DMS153 treated with DMSO at 0.1 percent for 48 hours (cell line): Measurements from ENCODE around the gene DISP1.

ENCODE experiments used
- DNase-seq: peaks from one replicate; lab custom pipeline; 2025; ENCODE audit not compliant: unreplicated experiment; lab: John Stamatoyannopoulos, UW

Gene DISP1, protein sequence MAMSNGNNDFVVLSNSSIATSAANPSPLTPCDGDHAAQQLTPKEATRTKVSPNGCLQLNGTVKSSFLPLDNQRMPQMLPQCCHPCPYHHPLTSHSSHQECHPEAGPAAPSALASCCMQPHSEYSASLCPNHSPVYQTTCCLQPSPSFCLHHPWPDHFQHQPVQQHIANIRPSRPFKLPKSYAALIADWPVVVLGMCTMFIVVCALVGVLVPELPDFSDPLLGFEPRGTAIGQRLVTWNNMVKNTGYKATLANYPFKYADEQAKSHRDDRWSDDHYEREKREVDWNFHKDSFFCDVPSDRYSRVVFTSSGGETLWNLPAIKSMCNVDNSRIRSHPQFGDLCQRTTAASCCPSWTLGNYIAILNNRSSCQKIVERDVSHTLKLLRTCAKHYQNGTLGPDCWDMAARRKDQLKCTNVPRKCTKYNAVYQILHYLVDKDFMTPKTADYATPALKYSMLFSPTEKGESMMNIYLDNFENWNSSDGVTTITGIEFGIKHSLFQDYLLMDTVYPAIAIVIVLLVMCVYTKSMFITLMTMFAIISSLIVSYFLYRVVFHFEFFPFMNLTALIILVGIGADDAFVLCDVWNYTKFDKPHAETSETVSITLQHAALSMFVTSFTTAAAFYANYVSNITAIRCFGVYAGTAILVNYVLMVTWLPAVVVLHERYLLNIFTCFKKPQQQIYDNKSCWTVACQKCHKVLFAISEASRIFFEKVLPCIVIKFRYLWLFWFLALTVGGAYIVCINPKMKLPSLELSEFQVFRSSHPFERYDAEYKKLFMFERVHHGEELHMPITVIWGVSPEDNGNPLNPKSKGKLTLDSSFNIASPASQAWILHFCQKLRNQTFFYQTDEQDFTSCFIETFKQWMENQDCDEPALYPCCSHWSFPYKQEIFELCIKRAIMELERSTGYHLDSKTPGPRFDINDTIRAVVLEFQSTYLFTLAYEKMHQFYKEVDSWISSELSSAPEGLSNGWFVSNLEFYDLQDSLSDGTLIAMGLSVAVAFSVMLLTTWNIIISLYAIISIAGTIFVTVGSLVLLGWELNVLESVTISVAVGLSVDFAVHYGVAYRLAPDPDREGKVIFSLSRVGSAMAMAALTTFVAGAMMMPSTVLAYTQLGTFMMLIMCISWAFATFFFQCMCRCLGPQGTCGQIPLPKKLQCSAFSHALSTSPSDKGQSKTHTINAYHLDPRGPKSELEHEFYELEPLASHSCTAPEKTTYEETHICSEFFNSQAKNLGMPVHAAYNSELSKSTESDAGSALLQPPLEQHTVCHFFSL (N-terminal part only)

DNA sequence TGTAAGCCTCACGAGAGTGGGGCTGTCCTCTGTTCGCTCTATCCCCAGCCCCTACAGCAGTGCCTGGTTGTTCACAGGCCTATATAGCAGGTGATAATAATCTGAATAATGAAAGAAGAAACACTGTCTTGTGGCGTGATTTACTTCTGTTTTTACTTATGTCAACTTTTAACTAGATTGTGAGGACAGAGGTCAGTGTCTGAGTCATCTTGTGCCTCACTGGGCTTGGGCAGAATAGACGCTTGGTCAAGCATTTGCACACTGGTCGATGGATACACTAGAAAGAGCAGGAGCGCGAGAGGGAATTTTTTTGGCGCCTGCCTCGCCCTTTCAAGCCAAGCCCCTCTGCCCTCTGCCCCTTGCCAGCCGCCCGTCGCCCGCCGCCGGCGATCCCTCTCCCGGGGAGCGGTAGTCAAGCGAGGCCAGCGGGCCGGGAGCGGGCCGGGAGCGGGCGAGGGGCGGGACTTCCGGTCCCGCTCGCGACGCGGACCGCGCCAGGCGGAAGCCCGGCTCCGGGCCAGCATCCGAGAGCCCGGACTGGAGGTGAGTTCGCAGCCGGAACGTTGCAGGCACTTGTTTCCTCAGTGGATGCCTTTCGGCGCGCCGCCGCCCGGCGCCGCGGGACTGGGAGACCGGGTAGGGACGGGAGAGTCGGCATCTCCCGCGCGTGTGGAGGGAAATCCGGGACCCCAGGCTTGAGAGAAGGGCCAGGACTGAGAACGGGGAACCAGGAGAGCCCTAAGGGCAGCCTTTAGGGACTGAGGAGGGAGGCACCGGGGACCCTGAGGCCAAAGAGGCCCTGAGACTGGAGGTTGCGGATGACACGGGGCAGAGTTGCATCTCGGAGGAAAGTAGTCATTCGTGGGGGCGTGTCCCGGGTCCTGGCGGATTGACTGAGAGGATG is at the start of gene DISP1:
Gene DISP1, plus strand, starts transcription at position 504 of the 904 bp plus-strand sequence. CDS start 127,785 bp downstream, outside the sequence.
- DNase-seq: peak; percentile 78

DNA sequence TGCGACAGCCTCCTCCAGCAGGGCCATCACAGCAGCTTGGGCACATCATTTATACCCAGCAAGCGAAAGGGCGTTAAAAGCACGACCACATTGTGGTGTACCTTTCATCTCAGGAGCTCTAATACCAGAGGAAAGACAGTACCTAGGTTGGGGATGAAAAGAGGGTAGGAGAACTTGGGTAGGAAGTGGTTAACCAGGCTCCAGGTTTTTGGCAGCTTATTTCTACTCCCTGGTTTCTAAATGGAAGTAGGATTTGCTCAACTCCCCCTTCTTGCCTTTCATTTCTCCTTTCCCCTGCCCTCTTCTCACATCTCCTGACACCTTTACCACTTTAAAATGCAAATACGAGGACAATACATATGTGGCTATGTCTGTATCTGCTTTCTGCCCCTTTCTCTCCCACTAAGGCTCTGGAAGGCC is 47.7 kb upstream of the DISP1 start:
- DNase-seq: no peak

DNA sequence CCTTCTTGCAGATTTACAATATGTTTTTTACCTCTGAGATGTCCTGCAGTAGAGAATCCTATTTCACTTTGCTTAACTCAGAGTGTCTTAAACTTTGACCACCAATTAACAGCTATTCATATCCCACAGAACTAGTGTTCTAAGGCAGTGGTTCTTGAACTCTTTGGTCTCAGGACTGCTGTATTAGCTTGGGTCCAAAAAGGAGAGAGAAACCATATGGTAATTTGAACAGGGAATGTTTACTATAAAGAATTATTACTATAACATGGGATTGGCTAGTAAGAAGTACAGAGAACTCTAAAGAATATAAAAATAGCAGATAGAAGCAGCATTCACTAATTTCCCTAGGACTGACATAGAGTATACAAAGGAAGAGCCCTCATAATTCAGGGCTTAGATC is 46.2 kb upstream of the DISP1 start:
- no peak for DNase-seq

DNA sequence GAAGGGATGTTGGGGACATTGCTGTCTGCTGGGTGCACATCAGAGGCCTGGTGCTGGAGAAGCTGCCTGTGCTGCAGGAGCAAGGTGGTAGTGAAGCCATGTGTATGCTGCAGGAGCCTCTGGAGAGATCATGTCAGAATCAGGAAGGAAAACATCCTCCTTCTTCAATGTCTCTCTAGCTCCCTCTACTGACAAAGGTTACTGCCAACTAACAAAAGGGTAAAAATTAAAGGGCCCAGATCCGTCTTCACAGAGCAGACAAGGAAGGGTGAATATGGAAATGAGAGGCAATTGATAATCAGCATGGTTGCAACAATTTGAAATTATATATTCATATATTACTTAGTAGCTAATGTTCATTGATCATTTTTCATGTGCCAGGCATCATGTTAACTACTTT is 45.7 kb upstream of the DISP1 start:
- no peak for DNase-seq

DNA sequence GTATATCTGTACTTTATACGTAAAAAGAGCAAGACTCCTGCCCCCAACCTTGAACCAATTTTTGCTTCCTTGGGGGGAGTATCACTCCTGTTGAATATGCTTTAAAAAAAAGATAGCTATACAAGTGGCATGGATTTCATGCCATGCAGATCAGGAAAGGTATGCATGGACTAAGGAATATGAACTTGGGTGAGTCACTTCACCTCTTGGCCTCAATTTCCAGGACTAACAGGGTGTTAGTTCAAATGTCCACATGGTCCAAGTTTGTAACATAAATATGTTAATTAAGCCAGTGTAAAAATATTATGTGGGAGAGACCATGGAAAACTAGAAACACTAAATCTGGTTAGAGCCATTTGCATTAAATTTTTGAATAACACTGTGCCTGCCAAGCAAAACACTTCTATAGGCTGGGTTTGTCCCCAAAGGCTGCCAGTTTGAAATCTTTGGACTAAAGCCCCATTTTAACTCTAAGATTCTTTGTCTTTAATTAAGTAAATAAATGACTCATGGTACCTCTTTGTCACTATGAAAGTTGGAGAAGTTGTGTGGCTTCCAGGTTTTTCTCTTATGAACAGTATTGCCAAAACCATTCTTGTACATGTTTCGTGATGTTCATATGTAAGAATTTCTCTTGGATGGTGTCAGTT is 44.7 kb upstream of the DISP1 start:
- no peak for DNase-seq

DNA sequence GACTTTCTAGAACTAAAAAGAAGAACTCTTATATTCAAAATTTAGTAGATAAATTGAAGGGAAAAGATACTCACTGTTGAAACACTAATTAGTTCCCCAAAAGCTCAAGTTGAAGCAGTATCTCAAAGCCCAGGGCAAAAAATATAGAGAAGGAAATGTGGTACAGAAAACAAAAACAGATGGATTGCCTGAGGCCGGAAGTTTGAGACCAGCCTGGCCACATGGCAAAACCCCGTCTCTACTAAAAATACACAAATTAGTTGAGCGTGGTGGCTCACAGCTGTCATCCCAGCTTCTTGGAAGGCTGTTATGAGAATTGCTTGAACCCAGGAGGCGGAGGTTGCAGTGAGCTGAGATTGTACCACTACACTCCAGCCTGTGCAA is 41.9 kb upstream of the DISP1 start:
- DNase-seq: no peak

DNA sequence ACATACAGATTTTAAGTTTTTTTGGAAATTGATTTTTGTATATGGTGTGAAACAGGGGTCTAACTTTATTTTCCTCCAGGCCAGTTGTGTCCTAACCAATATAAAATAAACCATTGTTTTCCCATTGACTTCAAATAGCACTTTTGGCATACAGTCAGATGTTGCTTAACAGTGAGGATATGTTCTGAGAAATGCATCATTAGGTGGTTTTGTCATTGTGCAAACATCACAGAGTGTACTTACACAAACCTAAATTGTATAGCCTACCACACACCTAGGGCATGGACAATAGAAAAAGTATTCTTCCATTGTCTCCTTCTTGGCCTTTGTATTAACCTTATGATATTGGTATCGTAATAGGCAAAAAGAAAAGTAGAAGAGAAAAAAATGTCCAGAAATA is 37.4 kb upstream of the DISP1 start:
- no peak for DNase-seq

DNA sequence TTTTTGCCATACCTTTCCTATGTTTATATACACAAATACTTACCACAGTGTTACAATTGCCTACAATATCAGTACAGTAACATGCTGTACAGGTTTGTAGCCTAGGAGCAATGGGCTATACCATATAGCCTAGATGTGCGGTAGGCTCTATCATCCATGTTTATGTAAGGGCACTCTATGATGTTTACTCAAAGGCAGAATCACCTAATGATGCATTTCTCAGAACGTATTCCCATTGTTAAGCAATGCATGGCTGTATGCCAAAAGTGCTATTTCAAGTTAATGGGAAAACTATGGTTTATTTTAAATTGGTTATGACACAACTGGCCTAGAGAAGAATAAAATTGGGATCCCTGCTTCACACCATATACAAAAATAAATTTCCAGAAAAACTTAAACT is 36.9 kb upstream of the DISP1 start:
- peak; percentile 45 for DNase-seq

DNA sequence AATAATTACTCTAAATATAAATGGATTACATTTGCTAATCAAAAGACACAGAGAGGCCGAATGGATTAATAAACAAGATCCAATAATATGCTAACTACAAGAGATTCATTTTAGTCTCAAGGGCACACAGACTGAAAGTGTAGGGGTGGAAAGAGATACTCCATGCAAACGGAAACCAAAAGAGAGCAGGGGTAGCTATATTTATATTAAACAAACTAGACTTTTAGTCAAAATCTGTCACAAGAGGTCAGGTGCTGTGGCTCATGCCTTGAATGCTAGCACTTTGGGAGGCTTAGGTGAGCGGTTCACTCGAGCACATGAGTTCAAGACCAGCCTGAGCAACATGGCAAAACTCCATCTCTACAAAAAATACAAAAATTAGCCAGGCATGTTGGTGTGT is 33.6 kb upstream of the DISP1 start:
- no peak for DNase-seq

DNA sequence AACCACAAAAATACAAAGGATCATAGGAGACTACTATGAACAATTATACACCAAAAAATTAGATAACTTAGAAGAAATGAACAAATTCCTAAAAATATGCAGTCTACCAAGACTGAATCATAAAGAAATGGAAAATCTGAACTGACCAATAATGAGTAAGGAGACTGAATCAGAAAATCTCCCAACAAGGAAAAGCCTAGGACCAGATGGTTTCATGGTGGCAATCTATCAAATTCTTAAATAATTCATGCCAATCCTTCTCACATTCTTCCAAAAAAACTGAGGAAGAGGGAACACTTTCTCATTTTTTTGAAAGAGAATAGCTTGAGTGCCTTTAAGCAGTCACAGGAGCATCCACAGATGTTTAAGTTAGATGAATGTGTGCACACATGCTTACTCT is 31.8 kb upstream of the DISP1 start:
- no peak for DNase-seq

DNA sequence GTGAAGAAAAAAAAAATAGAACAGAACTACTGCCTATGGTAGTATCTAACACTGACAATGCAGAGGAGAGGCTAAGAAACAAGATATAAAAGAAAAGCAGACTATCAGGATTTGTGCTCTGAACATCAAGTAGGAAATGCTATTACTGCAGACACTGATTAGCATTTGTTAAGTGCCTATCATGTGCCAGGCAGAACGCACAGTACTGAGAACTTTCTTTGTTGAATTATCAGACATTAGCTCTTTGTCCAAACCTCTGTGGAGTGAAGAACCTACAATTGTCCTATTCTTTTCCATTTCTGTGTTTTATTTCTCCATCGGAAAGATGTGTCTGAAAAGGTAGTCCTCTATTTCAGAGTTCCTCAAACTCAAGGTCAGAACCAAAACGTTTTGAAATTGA is 30.5 kb upstream of the DISP1 start:
- DNase-seq: no peak

DNA sequence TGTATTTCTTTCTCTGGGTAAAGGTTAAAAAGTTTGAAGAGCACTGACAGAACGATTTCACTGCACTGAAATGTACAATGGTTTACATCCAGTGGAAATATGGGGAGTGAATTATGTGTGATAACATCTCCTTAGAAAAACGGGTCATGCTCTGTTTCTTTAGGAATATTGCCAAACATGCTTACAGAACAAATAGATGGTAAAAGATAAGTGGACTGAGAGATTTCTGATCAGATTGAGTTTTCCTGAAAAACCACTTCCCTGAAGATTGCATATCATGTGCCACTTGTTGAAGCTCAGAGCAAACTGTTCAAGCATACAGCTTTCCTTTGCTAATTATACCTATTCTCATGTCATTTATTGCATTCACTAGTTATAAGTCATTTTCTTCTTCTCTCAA is 29.9 kb upstream of the DISP1 start:
- DNase-seq: no peak

DNA sequence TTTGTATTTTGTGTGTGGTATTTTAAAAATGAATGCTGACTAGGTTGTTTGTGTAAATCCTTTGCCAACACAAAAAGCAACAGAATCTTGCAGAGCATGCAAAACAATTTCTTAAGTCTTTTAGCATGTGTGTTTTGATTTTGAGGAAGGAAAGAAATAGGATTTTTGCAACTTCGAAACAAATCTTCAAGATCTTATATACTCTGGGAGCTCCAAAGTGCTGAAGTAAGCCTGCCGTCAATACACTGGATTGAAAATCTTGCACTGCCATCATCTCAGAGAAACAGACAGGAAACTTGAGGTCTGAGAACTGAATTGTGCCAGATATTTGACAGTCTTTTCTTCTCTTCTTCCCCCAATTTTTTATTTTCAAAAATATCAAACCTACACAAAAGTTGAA is 29.3 kb upstream of the DISP1 start:
- DNase-seq: no peak

DNA sequence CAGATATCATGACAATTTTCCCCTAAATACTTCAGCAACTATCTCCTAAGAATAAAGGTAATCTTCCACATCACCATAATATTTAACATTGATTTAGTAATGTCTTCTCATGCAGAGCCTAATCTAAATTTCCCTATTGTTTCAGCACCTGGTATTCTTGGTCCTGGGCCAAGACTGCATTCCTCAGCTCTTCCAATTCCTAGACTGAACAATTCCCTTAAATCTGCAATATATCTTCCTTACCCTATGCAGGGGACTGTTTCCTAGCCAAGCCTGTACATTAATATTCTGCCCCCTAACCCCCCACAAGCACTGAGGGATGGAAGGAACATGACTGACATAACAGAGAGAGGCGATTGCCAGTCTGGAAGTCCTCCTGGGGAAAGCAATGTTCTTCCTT is 28.7 kb upstream of the DISP1 start:
- DNase-seq: no peak

DNA sequence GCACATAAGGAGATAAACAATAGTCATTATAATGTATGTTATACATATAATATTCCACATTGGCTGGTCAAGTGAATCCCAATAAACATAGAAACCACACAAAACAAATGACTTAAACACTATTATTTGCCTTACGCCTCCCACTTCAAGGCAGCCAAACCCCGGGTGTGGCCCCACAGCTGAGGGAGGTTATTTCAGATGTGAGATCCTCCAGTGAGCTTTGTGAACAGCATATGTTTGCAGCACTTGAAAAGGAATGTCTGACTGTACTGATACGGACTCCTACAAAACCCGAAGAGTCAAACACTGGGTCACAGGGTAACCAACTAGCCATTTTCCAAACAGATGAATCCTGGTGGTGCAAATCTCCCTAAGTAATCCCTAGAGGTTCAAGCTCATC is 27.1 kb upstream of the DISP1 start:
- DNase-seq: no peak

DNA sequence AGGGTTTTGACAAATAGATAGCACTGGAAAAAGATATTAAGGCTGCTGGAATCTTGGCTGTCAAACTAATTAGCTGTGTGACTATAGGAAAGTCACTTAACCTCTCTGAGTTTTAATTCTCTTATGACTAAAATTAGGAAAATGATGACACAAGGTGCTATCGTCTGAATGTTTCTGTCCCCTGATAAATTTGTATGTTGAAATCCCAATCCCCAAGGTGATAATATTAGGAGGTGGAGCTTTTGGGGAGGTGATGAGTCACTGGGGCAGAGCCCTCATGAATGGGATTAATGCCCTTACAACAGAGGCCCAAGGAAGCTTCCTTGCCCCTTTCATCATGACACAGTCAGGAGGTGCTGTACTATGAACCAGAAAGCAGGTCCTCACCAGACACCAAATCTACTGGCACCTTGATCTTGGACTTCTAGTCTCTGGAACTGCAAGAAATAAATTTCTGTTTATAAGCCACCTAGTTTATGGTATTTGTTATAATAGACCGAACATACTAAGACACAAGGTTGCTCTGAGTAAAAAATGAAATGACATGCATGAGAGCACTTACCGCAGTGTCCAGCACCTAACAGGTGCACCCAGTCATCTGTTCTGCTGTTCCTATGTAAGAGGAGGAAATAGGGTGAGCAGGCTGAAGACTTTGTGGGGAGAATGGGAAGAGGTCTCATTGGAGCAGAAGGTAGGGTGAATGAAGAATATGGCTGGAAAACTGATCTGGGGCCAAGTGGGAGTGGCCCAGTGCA is 26.3 kb upstream of the DISP1 start:
- DNase-seq: no peak

DNA sequence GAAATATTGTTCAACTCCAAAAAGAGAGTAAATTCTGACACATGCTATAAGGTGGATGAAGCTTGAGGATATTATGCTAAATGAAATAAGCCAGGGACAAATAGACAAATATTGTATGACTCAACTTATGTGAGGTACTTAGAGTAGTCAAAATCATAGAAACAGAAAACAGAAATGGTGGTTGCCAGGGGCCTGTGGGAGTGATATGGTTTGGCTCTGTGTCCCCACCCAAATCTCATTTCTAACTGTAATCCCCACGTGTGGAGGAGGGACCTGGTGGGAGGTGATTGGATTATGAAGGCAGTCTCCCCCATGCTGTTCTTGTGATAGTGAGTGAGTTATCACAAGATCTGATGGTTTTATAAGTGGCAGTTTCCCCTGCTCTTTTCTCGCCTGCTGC is 24.7 kb upstream of the DISP1 start:
- no peak for DNase-seq

DNA sequence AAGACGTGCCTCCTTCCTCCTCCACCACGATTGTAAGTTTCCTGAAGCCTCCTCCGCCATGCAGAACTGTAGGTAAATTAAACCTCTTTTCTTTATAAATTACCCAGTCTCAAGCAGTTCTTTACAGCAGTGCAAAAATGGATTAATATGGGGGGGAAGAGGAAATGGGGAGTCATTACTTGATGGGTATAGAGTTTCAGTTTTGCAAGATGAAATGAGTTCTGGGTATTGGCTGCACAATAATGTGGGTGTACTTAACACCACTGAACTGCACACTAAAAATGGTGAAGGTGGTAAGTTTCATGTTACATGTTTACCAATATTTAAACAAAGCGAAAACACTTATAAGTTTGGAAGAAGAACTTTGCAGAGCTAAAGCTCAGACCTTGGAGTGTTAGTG is 24.3 kb upstream of the DISP1 start:
- no peak for DNase-seq

DNA sequence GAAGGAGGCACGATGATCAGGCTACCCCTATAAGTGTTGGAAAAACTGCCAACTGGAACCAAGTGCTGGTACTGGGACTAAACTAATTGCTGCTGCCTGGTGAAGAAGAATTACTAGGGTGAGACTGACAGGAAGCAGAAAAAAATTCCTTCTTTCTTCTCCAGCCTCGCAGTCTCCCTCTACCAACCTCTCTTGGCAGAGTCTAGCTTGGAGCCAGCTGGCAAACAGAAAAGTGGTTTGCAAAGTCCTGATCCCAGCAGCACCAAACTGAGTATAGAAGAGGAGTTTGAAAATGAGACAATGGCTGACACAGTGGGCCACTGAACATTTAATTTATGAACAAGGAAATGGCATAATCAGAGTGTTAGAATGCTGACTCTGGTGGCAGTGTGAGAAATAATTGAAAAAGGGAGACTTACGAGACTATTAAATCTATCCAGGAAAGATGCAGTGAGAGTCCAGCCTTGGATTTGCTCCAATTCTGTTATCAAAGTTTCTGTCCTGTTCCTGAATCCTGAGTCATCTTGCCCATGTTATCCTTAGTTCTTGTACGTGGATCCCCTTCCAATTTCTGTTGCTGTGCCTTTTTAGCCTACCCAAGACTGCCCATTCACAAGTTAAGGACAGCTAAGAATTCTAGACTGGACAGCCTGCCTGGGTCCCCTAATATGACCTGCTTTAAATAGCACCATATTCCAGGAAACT is 23.7 kb upstream of the DISP1 start:
- no peak for DNase-seq
